GM19035 (cell line): Measurements from ENCODE around the gene GRIK1.

Source experiments
- ATAC-seq: cut with Tn5 transposase; IDR thresholded peaks from one replicate; pipeline ENCODE4 v1.9.1; 2021; ENCODE audit not compliant: unreplicated experiment

The GRIK1 gene

GRCh38 chr21:29787361-29787909 is 152.4 kb downstream of the GRIK1 start:
- no peak for ATAC-seq

DNA sequence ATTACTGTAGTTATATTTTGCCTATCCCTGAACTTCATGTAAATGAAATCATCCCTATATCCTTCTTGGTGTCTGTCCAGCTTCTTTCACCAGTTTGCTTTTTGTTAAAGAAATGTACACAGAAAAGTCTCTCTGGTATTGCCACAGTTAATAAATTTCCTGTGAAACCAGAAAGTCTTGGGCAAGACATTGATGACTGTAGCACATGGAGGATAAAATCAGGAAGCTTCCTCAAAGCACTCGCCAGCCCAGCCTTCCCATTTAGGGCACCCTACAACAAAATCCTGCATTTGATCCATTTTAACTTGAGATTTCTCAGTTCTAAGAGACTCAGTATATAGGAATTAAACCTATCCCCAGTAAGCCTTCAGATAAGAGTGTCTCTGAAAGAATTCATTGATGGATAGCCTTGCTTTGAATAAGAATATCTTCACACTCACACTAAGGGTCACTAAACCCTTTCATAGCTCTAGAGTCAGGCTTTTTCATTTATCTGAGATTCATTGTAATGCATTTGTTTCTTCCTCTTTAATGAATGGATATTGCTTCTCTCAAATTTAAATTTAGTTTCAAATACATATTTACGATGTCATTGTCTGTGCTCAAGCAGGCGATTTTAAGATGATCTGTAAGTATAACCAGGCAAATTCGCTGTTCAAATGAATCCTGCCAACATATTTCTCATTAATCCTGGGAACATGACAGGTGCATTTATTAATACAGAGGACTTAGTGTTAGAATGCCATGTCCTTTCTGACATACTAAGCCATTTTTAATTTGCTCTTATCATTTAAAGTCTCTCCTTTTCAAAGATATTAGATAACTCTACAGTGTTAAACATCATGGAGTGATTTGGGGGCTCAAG is 153.1 kb downstream of the GRIK1 start:
- no peak for ATAC-seq

- no peak for ATAC-seq
These were observed 162.6 kb downstream of the GRIK1 start for GRCh38 chr21:29777160-29777559.

DNA sequence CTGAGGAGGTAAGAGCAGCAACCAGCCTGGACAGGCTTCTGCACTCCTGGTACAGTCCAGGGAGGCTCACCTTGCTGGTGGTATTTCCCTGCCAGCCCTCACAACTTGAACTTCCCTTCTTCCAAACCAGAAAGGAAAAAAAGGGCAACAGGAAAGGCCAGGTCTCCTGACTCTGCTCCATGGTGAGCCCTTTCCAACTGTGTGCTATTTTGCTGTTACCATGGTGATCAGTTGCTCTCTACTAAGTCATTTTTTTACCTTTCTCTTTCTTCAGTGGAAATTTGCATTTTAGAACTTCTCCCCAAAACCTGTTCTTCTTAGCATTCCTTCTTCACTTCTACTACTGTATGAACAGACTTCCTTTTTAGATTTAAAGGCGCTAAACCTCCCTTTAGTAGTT is 164.3 kb downstream of the GRIK1 start:
- no peak for ATAC-seq

DNA sequence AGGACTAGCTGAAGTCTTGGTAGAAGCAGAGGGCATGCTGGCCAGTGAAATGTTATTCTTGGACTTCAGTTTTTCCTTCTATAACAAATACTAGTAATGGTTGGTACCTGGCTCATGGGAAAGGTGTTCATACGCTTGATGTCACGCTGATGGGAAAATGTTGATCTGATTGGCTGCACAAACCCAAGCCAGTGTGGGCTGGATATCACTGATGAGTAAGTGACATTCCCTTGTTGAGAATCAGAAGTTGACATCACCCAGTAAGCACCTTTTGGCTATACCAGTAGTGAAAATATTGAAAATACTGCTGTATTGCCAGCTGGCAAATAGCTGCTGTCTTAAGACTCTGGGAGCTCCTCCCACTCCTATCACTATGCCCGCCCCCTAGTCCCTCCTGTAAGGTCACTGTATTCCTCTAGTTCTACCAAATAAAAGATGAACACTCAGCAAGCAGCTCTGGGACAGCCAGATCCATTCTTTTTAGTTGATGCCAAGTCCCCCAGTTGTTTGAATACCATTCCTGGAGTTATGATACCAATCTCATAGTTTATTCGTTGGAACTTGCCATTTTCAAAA is 168.2 kb downstream of the GRIK1 start:
- no peak for ATAC-seq

DNA sequence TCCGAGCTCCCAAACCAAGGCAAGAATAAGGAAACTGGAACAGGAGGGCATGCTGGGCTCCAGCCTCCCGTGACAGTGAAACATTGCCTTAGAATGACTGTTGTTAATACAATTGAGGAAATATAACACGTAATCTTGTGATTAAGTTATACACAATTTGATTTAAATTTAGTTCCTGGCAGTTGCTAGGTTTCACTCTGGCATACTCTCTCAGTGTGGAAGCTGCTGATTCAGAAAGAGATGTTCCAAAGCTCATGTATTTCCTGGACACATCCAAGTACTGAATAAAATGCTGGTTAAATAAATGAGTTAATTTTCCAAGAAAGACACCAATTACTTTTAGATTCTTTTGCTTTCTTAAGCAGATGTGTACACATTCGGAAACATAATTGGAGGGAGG is 176.1 kb downstream of the GRIK1 start:
- ATAC-seq, result no peak

- ATAC-seq, result no peak
These were observed 177.2 kb downstream of the GRIK1 start for GRCh38 chr21:29762570-29763082.

GRCh38 chr21:29753216-29753615 is 186.6 kb downstream of the GRIK1 start:
- ATAC-seq, result no peak

DNA sequence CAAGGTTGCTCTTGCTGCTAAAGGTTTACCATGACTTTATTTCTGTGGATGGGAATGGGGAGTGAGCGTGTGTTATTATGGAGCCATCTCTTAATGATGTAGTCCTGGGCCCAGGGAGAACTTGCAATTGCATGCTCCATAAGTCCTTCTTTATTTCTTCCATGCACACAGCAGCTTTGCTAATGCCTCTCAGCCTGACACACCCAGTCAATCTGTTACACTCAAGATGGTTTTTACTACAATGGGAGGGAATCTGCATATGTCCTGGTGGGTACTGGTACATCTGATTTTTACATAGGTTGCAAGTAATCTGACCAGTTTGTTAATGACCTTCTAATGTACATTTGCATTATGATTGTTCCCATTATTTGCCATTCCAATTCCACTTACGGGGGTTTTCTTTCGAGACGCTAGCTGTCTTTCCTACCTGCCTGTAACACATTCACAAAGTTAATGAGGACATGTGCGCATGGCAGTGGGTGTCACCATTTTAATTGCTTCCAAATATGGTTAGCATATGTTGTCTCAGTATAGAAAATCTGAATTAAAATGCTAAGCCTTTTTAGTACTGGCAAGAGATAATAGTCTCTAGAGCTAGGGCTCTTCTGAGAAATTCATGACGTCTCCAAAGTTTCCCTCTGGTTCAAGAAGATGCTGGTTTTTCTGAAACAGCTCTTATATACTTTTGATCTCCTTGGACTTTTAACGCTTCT is 188.2 kb downstream of the GRIK1 start:
- ATAC-seq, result no peak

- ATAC-seq, result no peak
These were observed 189.8 kb downstream of the GRIK1 start for GRCh38 chr21:29749957-29750356.

GRCh38 chr21:29749223-29749622 is 190.6 kb downstream of the GRIK1 start:
- ATAC-seq, result no peak

- ATAC-seq, result no peak
These were observed 191.2 kb downstream of the GRIK1 start for GRCh38 chr21:29748391-29749167.

DNA sequence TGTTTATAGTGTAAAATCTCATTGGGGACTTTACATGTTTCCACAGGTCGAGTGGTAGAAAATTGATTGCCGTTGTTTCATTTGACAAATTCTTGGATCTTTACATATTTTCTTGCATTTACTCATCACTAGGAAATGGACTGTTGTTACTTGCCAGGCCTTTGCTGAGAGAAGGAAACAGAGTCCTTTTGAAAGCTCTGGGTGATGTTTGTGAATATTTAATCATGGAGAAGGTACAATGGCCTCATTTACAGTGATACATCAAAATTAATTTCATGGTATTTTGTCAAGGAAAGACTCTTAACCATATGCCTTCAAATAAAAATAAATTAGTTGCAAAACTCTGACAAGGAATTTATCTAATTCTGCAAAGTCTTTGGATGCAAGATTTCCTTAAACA is 198.0 kb downstream of the GRIK1 start:
- ATAC-seq, result no peak

DNA sequence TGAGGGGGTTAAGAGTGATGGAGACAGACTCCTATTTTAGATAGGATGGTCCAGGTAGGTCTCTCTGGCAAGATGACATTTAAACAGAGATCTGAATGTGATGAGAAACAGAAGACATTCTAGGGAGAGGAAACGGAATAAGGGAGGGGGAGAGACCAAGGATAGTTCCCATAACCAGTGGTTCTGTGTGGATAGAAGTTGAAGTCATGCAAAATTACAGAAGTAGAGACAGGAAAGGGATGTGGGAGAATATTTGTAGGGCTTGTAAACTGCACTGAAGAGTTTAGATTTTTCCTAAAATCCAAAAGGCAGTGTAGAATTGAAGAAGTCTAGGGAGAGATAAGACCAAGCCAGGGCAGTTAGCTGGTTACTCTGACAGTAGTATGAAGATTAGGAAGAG is 200.6 kb downstream of the GRIK1 start:
- no peak for ATAC-seq

GRCh38 chr21:29738730-29739129 is 201.1 kb downstream of the GRIK1 start:
- no peak for ATAC-seq

DNA sequence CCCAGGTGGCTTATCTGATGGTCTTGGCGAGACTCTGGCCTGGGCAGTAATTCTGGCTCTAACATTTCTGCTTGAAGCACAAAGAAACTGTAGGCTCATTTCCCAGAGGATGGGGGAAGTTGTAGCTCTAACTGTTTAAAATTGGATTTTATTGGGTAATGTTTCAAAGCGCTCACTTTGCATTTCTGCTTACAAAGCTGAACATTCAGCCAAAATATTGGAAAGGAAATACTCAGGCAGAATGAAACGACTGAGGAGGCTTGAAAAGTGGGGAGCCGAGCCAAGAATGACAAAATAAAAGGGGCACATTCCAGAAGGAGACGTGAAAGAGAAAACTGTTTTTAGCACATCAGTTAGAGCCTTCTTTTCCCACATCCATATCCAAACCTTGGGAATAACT is 202.6 kb downstream of the GRIK1 start:
- no peak for ATAC-seq

DNA sequence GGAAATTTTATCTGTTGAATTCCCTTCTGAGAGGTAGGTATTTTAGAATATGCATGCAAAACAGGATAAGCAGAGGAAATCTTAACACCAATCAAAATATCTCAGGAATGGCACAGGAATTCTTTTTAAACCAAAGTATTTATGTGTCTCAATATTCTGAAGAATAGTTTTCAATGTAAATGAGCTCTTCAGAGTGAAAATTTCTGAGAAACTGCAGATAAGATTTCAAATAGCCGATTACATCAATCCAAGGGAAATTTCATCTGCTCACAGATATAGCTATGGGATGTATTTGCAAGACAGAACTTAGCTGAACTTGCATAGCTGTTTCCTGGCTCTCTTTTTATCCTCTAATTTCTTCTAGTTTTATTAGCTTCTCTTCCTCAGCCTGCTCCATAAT is 209.5 kb downstream of the GRIK1 start:
- ATAC-seq, result no peak

DNA sequence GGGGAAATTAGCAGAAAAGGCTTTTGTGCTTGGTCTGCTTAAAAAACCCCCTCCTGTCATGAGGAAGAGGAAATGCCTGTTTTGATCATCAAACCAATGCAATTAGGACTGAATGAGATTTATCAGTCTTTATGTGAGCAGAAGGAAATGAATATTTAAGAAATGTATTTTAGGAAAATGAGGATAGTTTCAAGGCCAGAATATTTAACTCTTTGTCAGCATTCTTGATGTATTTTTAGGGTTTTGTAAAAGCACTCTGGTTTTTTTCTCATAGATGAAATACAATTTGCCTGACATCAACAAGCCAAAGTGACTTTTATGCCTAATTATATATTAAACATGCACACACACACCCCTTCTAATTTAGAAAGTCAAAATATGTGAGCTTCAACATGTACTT is 213.8 kb downstream of the GRIK1 start:
- no peak for ATAC-seq

DNA sequence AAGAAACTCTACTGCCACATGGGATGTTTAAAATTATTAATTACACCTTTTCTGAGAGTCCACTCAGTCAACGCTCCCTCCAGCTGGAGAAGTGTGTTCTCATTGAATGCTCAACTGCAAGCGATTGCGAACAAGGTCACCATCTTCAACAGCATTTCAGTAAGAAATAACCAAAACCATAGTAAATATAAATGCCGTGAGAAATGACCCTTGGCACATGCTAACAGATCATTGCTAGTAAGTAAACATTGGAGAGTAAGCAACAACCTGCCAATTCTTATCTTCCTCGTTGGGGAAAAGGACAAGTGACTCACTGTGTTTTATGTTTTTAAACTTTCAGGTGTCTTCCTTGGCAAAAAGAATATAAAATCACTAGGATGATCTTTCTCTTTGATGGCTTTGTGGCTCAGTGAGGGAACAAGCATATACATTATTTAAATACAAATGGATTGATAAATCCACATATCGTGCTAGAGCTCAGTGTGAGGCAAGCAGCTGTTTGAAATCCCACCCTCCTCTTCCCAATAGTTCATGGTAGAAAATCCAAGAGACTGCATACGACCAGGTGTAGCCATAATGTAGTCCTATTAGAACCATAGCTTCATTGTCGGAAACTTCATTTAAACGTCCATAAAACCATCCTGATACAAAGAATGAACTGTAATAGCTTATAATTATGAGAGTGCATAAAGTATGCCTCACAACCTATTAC is 214.6 kb downstream of the GRIK1 start:
- ATAC-seq, result no peak

DNA sequence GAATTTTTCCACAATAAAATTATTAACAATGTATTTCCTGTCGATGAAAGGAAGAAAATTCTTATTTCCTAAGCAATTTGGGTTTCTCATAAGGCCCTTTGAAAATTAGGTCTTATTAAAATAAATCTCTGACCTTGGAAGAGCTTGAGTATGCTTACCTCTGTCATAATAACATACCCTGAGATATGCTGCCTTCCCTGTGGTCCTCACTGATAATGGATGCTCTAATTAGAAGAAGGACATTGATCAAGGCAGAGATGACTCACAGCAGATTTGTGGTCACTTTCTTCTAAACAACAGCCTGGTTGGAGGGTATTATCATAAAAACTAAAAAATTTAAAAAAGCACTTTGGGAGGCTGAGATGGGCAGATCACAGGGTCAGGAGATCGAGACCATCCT is 217.8 kb downstream of the GRIK1 start:
- ATAC-seq, result no peak
